K562 (cell line): Measurements from ENCODE around the gene IP6K1. TPM values are rescaled to one million over a fixed set of nuclear protein-coding genes. Genes with fewer than 3 reads are reported as not detected.
A peak's percentile ranks its signal among the peaks of the same experiment; 100 is the strongest.

ENCODE experiments used
- ARID2 ChIP-seq: fragments of 450-650 bp; IDR thresholded peaks from 2 replicates; pipeline ENCODE4 v1.6.1; 2017; ENCODE audit warnings: antibody characterized with exemption, mild to moderate bottlenecking
- ARNT ChIP-seq, 2 experiments: fragments of 450-650 bp; IDR thresholded peaks; 2 replicates each; pipeline ENCODE4 v1.6.1; 2016; ENCODE audit warnings: mild to moderate bottlenecking in 1 of 2
- CHD1 ChIP-seq: fragments of 200-600 bp; sonication (generic); IDR thresholded peaks from one replicate; pipeline ENCODE4 v1.6.1; 2012; ENCODE audit warnings: mild to moderate bottlenecking, moderate library complexity, low read length, inconsistent platforms
- HDAC2 ChIP-seq: fragments of 450-650 bp; IDR thresholded peaks from 2 replicates; pipeline ENCODE4 v1.6.1; 2016; ENCODE audit warnings: mild to moderate bottlenecking
- MCM2 ChIP-seq: fragments of 450-650 bp; IDR thresholded peaks from 2 replicates; pipeline ENCODE4 v1.6.1; 2017; ENCODE audit warnings: low read depth, mild to moderate bottlenecking
- RBFOX2 ChIP-seq: fragments of 200-400 bp; formaldehyde crosslinking; IDR thresholded peaks from 2 replicates; pipeline ENCODE4 v1.6.1; 2017; ENCODE audit warnings: low read depth, mild to moderate bottlenecking, low read length, moderate library complexity
- TCFL5 ChIP-seq: fragments of 250-450 bp; sonication (Bioruptor Pico); conservative IDR thresholded peaks from 2 replicates; pipeline ENCODE4 v1.6.1; 2021; ENCODE audit warnings: mild to moderate bottlenecking, moderate library complexity, matching md5 sums
- TFAM ChIP-seq: fragments of 250-450 bp; sonication (Bioruptor Pico); conservative IDR thresholded peaks from 2 replicates; pipeline ENCODE4 v1.5.0; 2021; ENCODE audit warnings: mild to moderate bottlenecking, moderate library complexity
- XRCC3 ChIP-seq: fragments of 450-650 bp; IDR thresholded peaks from 2 replicates; pipeline ENCODE4 v1.6.1; 2017; ENCODE audit warnings: mild to moderate bottlenecking, moderate library complexity
- ZNF175 ChIP-seq: fragments of 200-800 bp; sonication (Bioruptor generic); IDR thresholded peaks from 2 replicates; pipeline ENCODE4 v1.6.1; 2016; ENCODE audit warnings: low read depth, mild to moderate bottlenecking, missing genetic modification characterization, missing compliant biosample characterization
- ZNF184 ChIP-seq: sonication (generic); formaldehyde crosslinking; IDR thresholded peaks from 2 replicates; pipeline ENCODE4 v1.5.0; 2020; ENCODE audit warnings: missing genetic modification reagents
- ZNF239 ChIP-seq: fragments of 250-450 bp; sonication (Bioruptor Pico); IDR thresholded peaks from 2 replicates; pipeline ENCODE4 v1.4.0; 2020; ENCODE audit warnings: mild to moderate bottlenecking
- ZNF316 ChIP-seq: fragments of 450-650 bp; IDR thresholded peaks from 2 replicates; pipeline ENCODE4 v1.6.1; 2016
- polyA plus RNA-seq, 8 experiments: library from polyadenylated mRNA; depleted of rRNA in 4 of 8; stranded (reverse) in 5 of 8; unstranded in 3 of 8; fragments of >200 nt; fragmentation: Nextera tagmentation in 2 of 8; fragmentation: Illumina TruSeq in 1 of 8; extraction: Ambion mirVana in 2 of 8; extraction: Trizol in 1 of 8; gene quantifications; 2 replicates each; pipeline versions ENCODE4 v1.2.1 to v1.2.3, GENCODE V29; 2011 to 2014; ENCODE audit warnings: inconsistent platforms in 1 of 8, missing spikeins in 1 of 8
- total RNA-seq, 7 experiments: library from RNA; depleted of rRNA in 6 of 7; stranded (reverse); fragments of >200 nt in 6 of 7; fragmentation: Illumina TruSeq in 2 of 7; extraction: Trizol in 2 of 7; gene quantifications; 2 replicates each; pipeline versions ENCODE4 v1.2.1 to v1.2.3, GENCODE V29; 2011 to 2021; ENCODE audit warnings: low replicate concordance in 1 of 7
- TF ChIP-seq, protein P1 (sequence below): fragments of 250-450 bp; sonication (Bioruptor Pico); IDR thresholded peaks from 2 replicates; pipeline ENCODE4 v1.9.0; 2021; ENCODE audit warnings: mild to moderate bottlenecking, inconsistent platforms
- TF ChIP-seq, protein P2 (sequence below), 2 experiments: IDR thresholded peaks in 1 of 2; conservative IDR thresholded peaks in 1 of 2; 2 replicates each; pipeline ENCODE4 v1.6.1; 2016; ENCODE audit warnings: low read depth in 2 of 2, mild to moderate bottlenecking in 1 of 2, missing compliant biosample characterization in 1 of 2, missing genetic modification characterization in 1 of 2, moderate library complexity in 1 of 2
- TF ChIP-seq, protein P3 (sequence below): IDR thresholded peaks from 2 replicates; pipeline ENCODE4 v1.6.1; 2016; ENCODE audit warnings: missing genetic modification characterization, missing compliant biosample characterization
- TF ChIP-seq, protein P4 (sequence below): fragments of 150-350 bp; conservative IDR thresholded peaks from 2 replicates; pipeline ENCODE4 v1.6.1; 2014; ENCODE audit warnings: low read length

The IP6K1 gene
- total and polyA plus RNA-seq, 9 of the 15 experiments (the other 6 are each of a cell fraction or from before 2014, with no cell fraction given): 0.46 to 29.2 (median 13.1) TPM

DNA sequence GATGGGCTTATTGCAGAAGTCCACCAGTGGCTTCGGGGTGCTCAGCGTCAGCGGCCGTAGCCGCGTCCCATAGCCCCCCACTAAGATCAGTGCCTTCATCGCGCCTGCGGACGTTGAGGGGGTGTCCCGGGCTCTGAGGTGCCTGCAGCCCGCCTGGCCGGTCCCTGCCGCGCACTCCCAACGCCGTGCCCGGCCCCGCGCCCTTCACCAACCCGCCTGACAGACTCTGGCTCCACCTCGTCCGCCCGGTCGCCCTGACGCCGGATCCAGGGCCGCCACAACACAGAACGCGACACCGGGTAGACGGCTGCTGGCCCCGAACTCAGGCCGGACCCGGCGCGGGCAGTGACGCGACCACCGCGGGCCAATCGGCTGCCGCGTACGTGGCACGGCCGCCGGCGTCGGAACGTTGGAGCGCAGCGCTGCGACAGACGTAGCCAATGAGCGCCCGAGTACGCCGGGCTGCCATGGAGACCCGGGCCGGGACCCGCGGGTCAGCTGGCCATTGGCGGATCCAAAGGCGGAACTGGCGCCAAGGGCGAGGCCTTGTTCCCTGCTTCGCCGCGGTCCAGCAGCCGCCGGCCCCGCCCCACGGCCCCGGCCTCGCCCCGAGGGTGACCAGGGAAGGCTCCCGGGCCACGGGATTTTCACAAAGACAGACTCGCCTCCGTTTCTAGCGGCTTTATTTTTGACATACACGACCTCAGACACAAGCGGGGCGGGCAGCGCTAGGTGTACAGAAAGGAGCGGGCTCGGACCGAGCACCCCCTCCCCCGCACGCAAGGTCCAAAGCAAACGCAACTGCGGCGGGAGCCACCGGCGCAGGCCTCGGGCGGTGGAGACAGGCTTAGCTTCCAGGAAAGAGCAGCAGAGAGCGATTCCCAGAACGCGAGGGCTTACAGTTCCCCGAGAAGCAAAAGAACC lies 62.5 kb downstream of the IP6K1 start, which contains the start of gene GMPPB (continued):
- TF ChIP-seq XRCC3: no peak
- 0 out of 2 replicates have a peak, but pooled peaks have one; percentile 20 for TF ChIP-seq HDAC2
- TF ChIP-seq, protein P1, sequence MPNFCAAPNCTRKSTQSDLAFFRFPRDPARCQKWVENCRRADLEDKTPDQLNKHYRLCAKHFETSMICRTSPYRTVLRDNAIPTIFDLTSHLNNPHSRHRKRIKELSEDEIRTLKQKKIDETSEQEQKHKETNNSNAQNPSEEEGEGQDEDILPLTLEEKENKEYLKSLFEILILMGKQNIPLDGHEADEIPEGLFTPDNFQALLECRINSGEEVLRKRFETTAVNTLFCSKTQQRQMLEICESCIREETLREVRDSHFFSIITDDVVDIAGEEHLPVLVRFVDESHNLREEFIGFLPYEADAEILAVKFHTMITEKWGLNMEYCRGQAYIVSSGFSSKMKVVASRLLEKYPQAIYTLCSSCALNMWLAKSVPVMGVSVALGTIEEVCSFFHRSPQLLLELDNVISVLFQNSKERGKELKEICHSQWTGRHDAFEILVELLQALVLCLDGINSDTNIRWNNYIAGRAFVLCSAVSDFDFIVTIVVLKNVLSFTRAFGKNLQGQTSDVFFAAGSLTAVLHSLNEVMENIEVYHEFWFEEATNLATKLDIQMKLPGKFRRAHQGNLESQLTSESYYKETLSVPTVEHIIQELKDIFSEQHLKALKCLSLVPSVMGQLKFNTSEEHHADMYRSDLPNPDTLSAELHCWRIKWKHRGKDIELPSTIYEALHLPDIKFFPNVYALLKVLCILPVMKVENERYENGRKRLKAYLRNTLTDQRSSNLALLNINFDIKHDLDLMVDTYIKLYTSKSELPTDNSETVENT: no peak
- no peak for TF ChIP-seq ARNT (IDR thresholded peaks at IDR 0.05)
- TF ChIP-seq, protein P2, sequence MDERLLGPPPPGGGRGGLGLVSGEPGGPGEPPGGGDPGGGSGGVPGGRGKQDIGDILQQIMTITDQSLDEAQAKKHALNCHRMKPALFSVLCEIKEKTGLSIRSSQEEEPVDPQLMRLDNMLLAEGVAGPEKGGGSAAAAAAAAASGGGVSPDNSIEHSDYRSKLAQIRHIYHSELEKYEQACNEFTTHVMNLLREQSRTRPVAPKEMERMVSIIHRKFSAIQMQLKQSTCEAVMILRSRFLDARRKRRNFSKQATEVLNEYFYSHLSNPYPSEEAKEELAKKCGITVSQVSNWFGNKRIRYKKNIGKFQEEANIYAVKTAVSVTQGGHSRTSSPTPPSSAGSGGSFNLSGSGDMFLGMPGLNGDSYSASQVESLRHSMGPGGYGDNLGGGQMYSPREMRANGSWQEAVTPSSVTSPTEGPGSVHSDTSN (CRISPR knock-in tag; IDR thresholded peaks at IDR 0.05; ENCODE audit: low read depth): no peak
- TF ChIP-seq, protein P2 (tag; conservative IDR thresholded peaks at IDR 0.05; ENCODE audit: low read depth): no peak
- TF ChIP-seq TCFL5 (CRISPR knock-in tag): no peak
- no peak for TF ChIP-seq ZNF316
- no peak for TF ChIP-seq ARID2
- TF ChIP-seq, protein P3, sequence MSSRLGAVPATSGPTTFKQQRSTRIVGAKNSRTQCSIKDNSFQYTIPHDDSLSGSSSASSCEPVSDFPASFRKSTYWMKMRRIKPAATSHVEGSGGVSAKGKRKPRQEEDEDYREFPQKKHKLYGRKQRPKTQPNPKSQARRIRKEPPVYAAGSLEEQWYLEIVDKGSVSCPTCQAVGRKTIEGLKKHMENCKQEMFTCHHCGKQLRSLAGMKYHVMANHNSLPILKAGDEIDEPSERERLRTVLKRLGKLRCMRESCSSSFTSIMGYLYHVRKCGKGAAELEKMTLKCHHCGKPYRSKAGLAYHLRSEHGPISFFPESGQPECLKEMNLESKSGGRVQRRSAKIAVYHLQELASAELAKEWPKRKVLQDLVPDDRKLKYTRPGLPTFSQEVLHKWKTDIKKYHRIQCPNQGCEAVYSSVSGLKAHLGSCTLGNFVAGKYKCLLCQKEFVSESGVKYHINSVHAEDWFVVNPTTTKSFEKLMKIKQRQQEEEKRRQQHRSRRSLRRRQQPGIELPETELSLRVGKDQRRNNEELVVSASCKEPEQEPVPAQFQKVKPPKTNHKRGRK: no peak
- no peak for TF ChIP-seq ZNF184 (CRISPR knock-in tag)
- TF ChIP-seq ZNF239: no peak
- no peak for TF ChIP-seq ZNF175 (CRISPR knock-in tag)
- TF ChIP-seq RBFOX2: peak; percentile 94
- TF ChIP-seq TFAM: no peak
- peak; percentile 72 for TF ChIP-seq CHD1
- TF ChIP-seq, protein P4, sequence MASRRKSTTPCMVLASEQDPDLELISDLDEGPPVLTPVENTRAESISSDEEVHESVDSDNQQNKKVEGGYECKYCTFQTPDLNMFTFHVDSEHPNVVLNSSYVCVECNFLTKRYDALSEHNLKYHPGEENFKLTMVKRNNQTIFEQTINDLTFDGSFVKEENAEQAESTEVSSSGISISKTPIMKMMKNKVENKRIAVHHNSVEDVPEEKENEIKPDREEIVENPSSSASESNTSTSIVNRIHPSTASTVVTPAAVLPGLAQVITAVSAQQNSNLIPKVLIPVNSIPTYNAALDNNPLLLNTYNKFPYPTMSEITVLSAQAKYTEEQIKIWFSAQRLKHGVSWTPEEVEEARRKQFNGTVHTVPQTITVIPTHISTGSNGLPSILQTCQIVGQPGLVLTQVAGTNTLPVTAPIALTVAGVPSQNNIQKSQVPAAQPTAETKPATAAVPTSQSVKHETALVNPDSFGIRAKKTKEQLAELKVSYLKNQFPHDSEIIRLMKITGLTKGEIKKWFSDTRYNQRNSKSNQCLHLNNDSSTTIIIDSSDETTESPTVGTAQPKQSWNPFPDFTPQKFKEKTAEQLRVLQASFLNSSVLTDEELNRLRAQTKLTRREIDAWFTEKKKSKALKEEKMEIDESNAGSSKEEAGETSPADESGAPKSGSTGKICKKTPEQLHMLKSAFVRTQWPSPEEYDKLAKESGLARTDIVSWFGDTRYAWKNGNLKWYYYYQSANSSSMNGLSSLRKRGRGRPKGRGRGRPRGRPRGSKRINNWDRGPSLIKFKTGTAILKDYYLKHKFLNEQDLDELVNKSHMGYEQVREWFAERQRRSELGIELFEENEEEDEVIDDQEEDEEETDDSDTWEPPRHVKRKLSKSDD: no peak
- TF ChIP-seq MCM2: no peak
